ENCODE data around the gene CYP26A1.

The CYP26A1 gene

GRCh38 chr10:93064874-93065660 is 8.6 kb upstream of the CYP26A1 start:
- DNase-seq (ENCODE audit: low read depth, low spot score) = no peak

- no peak for DNase-seq (ENCODE audit: low read depth, low spot score)
Observed at GRCh38 chr10:93065675-93066543, 7.8 kb upstream of the CYP26A1 start.

- no peak for DNase-seq (ENCODE audit: low read depth, low spot score)
Observed at GRCh38 chr10:93066544-93066913, 7.2 kb upstream of the CYP26A1 start.

- no peak for DNase-seq (ENCODE audit: low read depth, low spot score)
Observed at GRCh38 chr10:93067443-93068365, 6.0 kb upstream of the CYP26A1 start.

- no peak for DNase-seq (ENCODE audit: low read depth, low spot score)
Observed at GRCh38 chr10:93068411-93069244, 5.1 kb upstream of the CYP26A1 start.

- DNase-seq (ENCODE audit: low read depth, low spot score) = no peak
Observed at GRCh38 chr10:93069245-93069561, 4.5 kb upstream of the CYP26A1 start.

GRCh38 chr10:93070378-93071176 is 3.1 kb upstream of the CYP26A1 start:
- DNase-seq (ENCODE audit: low read depth, low spot score) = no peak

GRCh38 chr10:93071177-93071472 is 2.6 kb upstream of the CYP26A1 start:
- no peak for DNase-seq (ENCODE audit: low read depth, low spot score)

GRCh38 chr10:93071674-93072224 is 1.9 kb upstream of the CYP26A1 start:
- DNase-seq (ENCODE audit: low read depth, low spot score) = no peak

- DNase-seq (ENCODE audit: low read depth, low spot score) = no peak
Observed at GRCh38 chr10:93072225-93072712, 1.4 kb upstream of the CYP26A1 start.

GRCh38 chr10:93072713-93073538 is 767 bp upstream of the CYP26A1 start:
- DNase-seq (ENCODE audit: low read depth, low spot score) = no peak

GRCh38 chr10:93074147-93074596 is 479 bp downstream of the CYP26A1 start:
- no peak for DNase-seq (ENCODE audit: low read depth, low spot score)

- DNase-seq (ENCODE audit: low read depth, low spot score) = no peak
Observed at GRCh38 chr10:93074597-93075368, 1.1 kb downstream of the CYP26A1 start.

- no peak for DNase-seq (ENCODE audit: low read depth, low spot score)
Observed at GRCh38 chr10:93075369-93076221, 1.9 kb downstream of the CYP26A1 start.

- DNase-seq (ENCODE audit: low read depth, low spot score) = no peak
Observed at GRCh38 chr10:93076871-93077270, 3.2 kb downstream of the CYP26A1 start.

GRCh38 chr10:93077860-93078337 is 4.2 kb downstream of the CYP26A1 start:
- DNase-seq (ENCODE audit: low read depth, low spot score) = no peak

Measured in smooth muscle cell of the brain vasculature (primary cell).